A549 (cell line): ENCODE results near the gene SGSM1. TPM values are rescaled to one million over a fixed set of nuclear protein-coding genes. Genes with fewer than 3 reads are reported as not detected.

Source experiments
- ATAC-seq, 2 experiments: fragments of 200-7000 bp in 1 of 2; fragments of >200 bp in 1 of 2; cut with Nextera tagmentation in 1 of 2; cut with Tn5 transposase in 1 of 2; 3 replicates each; pipeline versions ENCODE4 v1.8.0 to v1.9.1; 2018 to 2020; ENCODE audit warnings: mild to moderate bottlenecking in 1 of 2, moderate library complexity in 1 of 2
- CTCF ChIA-PET: fragments of 300-600 bp; sonication (Branson Sonifier 250); formaldehyde crosslinking; extraction: SDS; loops from one replicate; lab custom pipeline; 2021; ENCODE audit warnings: antibody characterized with exemption, inconsistent platforms; lab: Yijun Ruan, JAX
- POLR2A ChIA-PET: fragments of 350-600 bp; formaldehyde crosslinking; extraction: SDS; loops from one replicate; lab custom pipeline; 2021; ENCODE audit warnings: antibody characterized with exemption, inconsistent platforms; lab: Yijun Ruan, JAX
- DNase-seq, 2 experiments: peaks; one replicate each; pipeline versions ENCODE4 v3.0.0 to v3.0.0-alpha.2; 2011 to 2016; ENCODE audit warnings: low read depth in 1 of 2, low spot score in 1 of 2
- FAIRE-seq: peaks from 2 replicates; lab custom pipeline; 2011; peaks lifted over from hg19 to GRCh38; lab: Jason Lieb, UNC
- H3K27ac ChIP-seq, 2 experiments: fragments of >200 bp; sonication (Bioruptor Twin); formaldehyde crosslinking; 3 replicates each; pipeline ENCODE4 v1.5.1; 2016 to 2017
- H3K4me1 ChIP-seq: fragments of >200 bp; sonication (Bioruptor Twin); formaldehyde crosslinking; 3 replicates; pipeline ENCODE4 v1.6.1; 2016
- H3K4me2 ChIP-seq: fragments of >200 bp; sonication (Bioruptor Twin); formaldehyde crosslinking; 3 replicates; pipeline ENCODE4 v1.6.1; 2016
- H3K4me3 ChIP-seq: fragments of >200 bp; sonication (Bioruptor Twin); formaldehyde crosslinking; 3 replicates; pipeline ENCODE4 v1.5.1; 2016
- H3K9me3 ChIP-seq: fragments of >200 bp; sonication (Bioruptor Twin); formaldehyde crosslinking; 3 replicates; pipeline ENCODE4 v1.6.1; 2016
- BHLHE40 ChIP-seq: IDR thresholded peaks from 2 replicates; pipeline ENCODE4 v1.6.1; 2012; ENCODE audit warnings: low read depth, low read length, inconsistent platforms
- CBX2 ChIP-seq: fragments of 200-600 bp; sonication (generic); IDR thresholded peaks from 2 replicates; pipeline ENCODE4 v1.6.1; 2016; ENCODE audit warnings: low read depth, mild to moderate bottlenecking, borderline replicate concordance
- CEBPB ChIP-seq, 2 experiments: fragments of >200 bp in 1 of 2; sonication (Bioruptor Twin) in 1 of 2; formaldehyde crosslinking in 1 of 2; IDR thresholded peaks; 2 replicates each; pipeline ENCODE4 v1.6.1; 2012 to 2016
- CHD4 ChIP-seq: fragments of 200-600 bp; sonication (generic); IDR thresholded peaks from 2 replicates; pipeline ENCODE4 v1.6.1; 2016; ENCODE audit warnings: antibody characterized with exemption, mild to moderate bottlenecking, borderline replicate concordance
- EHMT2 ChIP-seq: fragments of 200-600 bp; sonication (generic); IDR thresholded peaks from 2 replicates; pipeline ENCODE4 v1.6.1; 2016; ENCODE audit warnings: antibody characterized with exemption, low read depth, mild to moderate bottlenecking, moderate library complexity
- ESRRA ChIP-seq: fragments of 150-350 bp; IDR thresholded peaks from 2 replicates; pipeline ENCODE4 v1.6.1; 2014; ENCODE audit warnings: mild to moderate bottlenecking, low read length, borderline replicate concordance
- FOSB ChIP-seq: fragments of 250-450 bp; sonication (Bioruptor Pico); IDR thresholded peaks from 2 replicates; pipeline ENCODE4 v1.5.0; 2020; ENCODE audit warnings: mild to moderate bottlenecking, moderate library complexity
- FOXS1 ChIP-seq: fragments of 250-450 bp; sonication (Bioruptor Pico); IDR thresholded peaks from 2 replicates; pipeline ENCODE4 v1.5.0; 2020; ENCODE audit warnings: mild to moderate bottlenecking, moderate library complexity
- GATA3 ChIP-seq: IDR thresholded peaks from 2 replicates; pipeline ENCODE4 v1.6.1; 2012; ENCODE audit warnings: borderline replicate concordance
- HES2 ChIP-seq: fragments of >200 bp; sonication (Bioruptor Twin); formaldehyde crosslinking; IDR thresholded peaks from 2 replicates; pipeline ENCODE4 v1.6.1; 2016
- HEYL ChIP-seq: fragments of 250-450 bp; sonication (Bioruptor Pico); IDR thresholded peaks from 2 replicates; pipeline ENCODE4 v1.8.0; 2021; ENCODE audit warnings: mild to moderate bottlenecking, moderate library complexity
- HOXA7 ChIP-seq: fragments of 250-450 bp; sonication (Bioruptor Pico); IDR thresholded peaks from 2 replicates; pipeline ENCODE4 v1.5.0; 2020; ENCODE audit warnings: mild to moderate bottlenecking, moderate library complexity
- JUN ChIP-seq, 2 experiments: fragments of >200 bp; sonication (Bioruptor Twin); formaldehyde crosslinking; IDR thresholded peaks; 2 replicates in 1 of 2; 3 replicates in 1 of 2; pipeline ENCODE4 v1.6.1; 2016 to 2017
- KDM1A ChIP-seq: fragments of 200-600 bp; sonication (generic); IDR thresholded peaks from 2 replicates; pipeline ENCODE4 v1.6.1; 2016; ENCODE audit warnings: low read depth, mild to moderate bottlenecking
- MAFK ChIP-seq: fragments of 450-650 bp; IDR thresholded peaks from 2 replicates; pipeline ENCODE4 v1.6.1; 2014; ENCODE audit not compliant: partially characterized antibody
- MYC ChIP-seq: IDR thresholded peaks from 2 replicates; pipeline ENCODE4 v1.6.1; 2012; ENCODE audit warnings: mild to moderate bottlenecking, inconsistent platforms, low read length, improper control_type of control experiment, borderline replicate concordance
- NFE2L2 ChIP-seq: fragments of 150-350 bp; conservative IDR thresholded peaks from 2 replicates; pipeline ENCODE4 v1.6.1; 2014; ENCODE audit warnings: low read length
- NPAS2 ChIP-seq: fragments of 250-450 bp; sonication (Bioruptor Pico); IDR thresholded peaks from 2 replicates; pipeline ENCODE4 v1.8.0; 2022; ENCODE audit warnings: mild to moderate bottlenecking, moderate library complexity, borderline replicate concordance
- RCOR1 ChIP-seq: fragments of 150-350 bp; IDR thresholded peaks from 2 replicates; pipeline ENCODE4 v1.6.1; 2014; ENCODE audit warnings: antibody characterized with exemption, low read length, low read depth
- RFX5 ChIP-seq: fragments of 450-650 bp; IDR thresholded peaks from 2 replicates; pipeline ENCODE4 v1.7.1; 2014; ENCODE audit warnings: antibody characterized with exemption, mild to moderate bottlenecking, moderate library complexity
- TFCP2L1 ChIP-seq: fragments of 250-450 bp; sonication (Bioruptor Pico); IDR thresholded peaks from 2 replicates; pipeline ENCODE4 v1.5.0; 2021; ENCODE audit warnings: mild to moderate bottlenecking
- USF2 ChIP-seq: fragments of 450-650 bp; IDR thresholded peaks from 2 replicates; pipeline ENCODE4 v1.6.1; 2014; ENCODE audit warnings: antibody characterized with exemption
- WGBS: methylation state at CpG from one replicate; pipeline ENCODE4 v1.1.6; 2017; ENCODE audit errors: missing lambda C conversion rate; 5-methylcytosine and 5-hydroxymethylcytosine counted together
- polyA plus RNA-seq, 4 experiments: library from polyadenylated mRNA; depleted of rRNA in 3 of 4; stranded (reverse); fragments of >200 nt; fragmentation: RNase III in 1 of 4; extraction: RNeasy Plus Mini Kit Qiagen cat#74134 plus additional on column Dnase treatment in 1 of 4; gene quantifications; 2 replicates in 3 of 4; 3 replicates in 1 of 4; pipeline ENCODE4 v1.2.3, GENCODE V29; 2011 to 2017
- TF ChIP-seq, protein P1 (sequence below): IDR thresholded peaks from 2 replicates; pipeline ENCODE4 v1.6.1; 2012
- TF ChIP-seq, protein P2 (sequence below): fragments of >200 bp; sonication (Bioruptor Twin); formaldehyde crosslinking; IDR thresholded peaks from 3 replicates; pipeline ENCODE4 v1.6.1; 2016
- TF ChIP-seq, protein P3 (sequence below): IDR thresholded peaks from 2 replicates; pipeline ENCODE4 v1.6.1; 2012; ENCODE audit warnings: low read depth, borderline replicate concordance
- TF ChIP-seq, protein P4 (sequence below): fragments of >200 bp; sonication (Bioruptor Twin); formaldehyde crosslinking; IDR thresholded peaks from 3 replicates; pipeline ENCODE4 v1.5.1; 2016
- TF ChIP-seq, protein P5 (sequence below): IDR thresholded peaks from 2 replicates; pipeline ENCODE4 v1.6.1; 2012

SGSM1 gene
- polyA plus RNA-seq, 2 of the 4 experiments (the other 2 are of a cell fraction): 0.50 to 1.4 TPM

GRCh38 chr22:24953384-24954113, 147.5 kb downstream of the SGSM1 start:
- DNase-seq: no peak
- 9% methylated on average over 14 of the region's 47 CpGs for WGBS
- ChIA-PET POLR2A (no interaction called here), CTCF (interaction anchor here (0.8 to 5.9 kb wide), 10 partner anchors 9 to 184 kb away, joined by 3 to 43 read pairs (median 6); no protein-coding TSS in a partner anchor)
- FAIRE-seq: no peak
- H3K4me1 ChIP-seq: peaks cover 11% of the 10 kb centered on the region
- peak; percentile 36 to 40 for ATAC-seq
- H3K4me3 ChIP-seq: peak overlapping the region; percentile 67
- H3K9me3 ChIP-seq: no peaks in the 10 kb centered on the region
- TF ChIP-seq, protein P1, sequence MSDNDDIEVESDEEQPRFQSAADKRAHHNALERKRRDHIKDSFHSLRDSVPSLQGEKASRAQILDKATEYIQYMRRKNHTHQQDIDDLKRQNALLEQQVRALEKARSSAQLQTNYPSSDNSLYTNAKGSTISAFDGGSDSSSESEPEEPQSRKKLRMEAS: peak; percentile 33; the same call in 1 of the 2 replicates
- TF ChIP-seq HES2 (no peak), RCOR1 (no peak), FOXS1 (CRISPR knock-in tag) (no peak)
- TF ChIP-seq, protein P2, sequence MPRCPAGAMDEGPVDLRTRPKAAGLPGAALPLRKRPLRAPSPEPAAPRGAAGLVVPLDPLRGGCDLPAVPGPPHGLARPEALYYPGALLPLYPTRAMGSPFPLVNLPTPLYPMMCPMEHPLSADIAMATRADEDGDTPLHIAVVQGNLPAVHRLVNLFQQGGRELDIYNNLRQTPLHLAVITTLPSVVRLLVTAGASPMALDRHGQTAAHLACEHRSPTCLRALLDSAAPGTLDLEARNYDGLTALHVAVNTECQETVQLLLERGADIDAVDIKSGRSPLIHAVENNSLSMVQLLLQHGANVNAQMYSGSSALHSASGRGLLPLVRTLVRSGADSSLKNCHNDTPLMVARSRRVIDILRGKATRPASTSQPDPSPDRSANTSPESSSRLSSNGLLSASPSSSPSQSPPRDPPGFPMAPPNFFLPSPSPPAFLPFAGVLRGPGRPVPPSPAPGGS: no peak
- TF ChIP-seq, protein P3, sequence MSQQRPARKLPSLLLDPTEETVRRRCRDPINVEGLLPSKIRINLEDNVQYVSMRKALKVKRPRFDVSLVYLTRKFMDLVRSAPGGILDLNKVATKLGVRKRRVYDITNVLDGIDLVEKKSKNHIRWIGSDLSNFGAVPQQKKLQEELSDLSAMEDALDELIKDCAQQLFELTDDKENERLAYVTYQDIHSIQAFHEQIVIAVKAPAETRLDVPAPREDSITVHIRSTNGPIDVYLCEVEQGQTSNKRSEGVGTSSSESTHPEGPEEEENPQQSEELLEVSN: 0 out of 2 replicates have a peak, but pooled peaks have one; percentile 77
- peak overlapping the region; percentile 89 to 93 for H3K27ac ChIP-seq
- peak overlapping the region; percentile 85 for H3K4me2 ChIP-seq

GRCh38 chr22:24954114-24954463, 148.1 kb downstream of the SGSM1 start:
- no peak for ATAC-seq
- peaks cover 11% of the 10 kb centered on the region for H3K4me1 ChIP-seq
- DNase-seq: no peak
- ChIA-PET CTCF (interaction anchor here (1.1 to 5.9 kb wide), 5 partner anchors 12 to 184 kb away, joined by 3 to 43 read pairs (median 5); no protein-coding TSS in a partner anchor), POLR2A (no interaction called here)
- peak overlapping the region; percentile 89 to 93; a peak in 5 of 6 replicates for H3K27ac ChIP-seq
- H3K9me3 ChIP-seq: no peaks in the 10 kb centered on the region
- 46% methylated on average over 4 of the region's 4 CpGs for WGBS
- H3K4me3 ChIP-seq: peak overlapping the region; percentile 67
- H3K4me2 ChIP-seq: peak overlapping the region; percentile 85
- no peak for FAIRE-seq
- no peak for TF ChIP-seq TFCP2L1 (CRISPR knock-in tag)
- TF ChIP-seq KDM1A: no peak
- TF ChIP-seq, protein P4, sequence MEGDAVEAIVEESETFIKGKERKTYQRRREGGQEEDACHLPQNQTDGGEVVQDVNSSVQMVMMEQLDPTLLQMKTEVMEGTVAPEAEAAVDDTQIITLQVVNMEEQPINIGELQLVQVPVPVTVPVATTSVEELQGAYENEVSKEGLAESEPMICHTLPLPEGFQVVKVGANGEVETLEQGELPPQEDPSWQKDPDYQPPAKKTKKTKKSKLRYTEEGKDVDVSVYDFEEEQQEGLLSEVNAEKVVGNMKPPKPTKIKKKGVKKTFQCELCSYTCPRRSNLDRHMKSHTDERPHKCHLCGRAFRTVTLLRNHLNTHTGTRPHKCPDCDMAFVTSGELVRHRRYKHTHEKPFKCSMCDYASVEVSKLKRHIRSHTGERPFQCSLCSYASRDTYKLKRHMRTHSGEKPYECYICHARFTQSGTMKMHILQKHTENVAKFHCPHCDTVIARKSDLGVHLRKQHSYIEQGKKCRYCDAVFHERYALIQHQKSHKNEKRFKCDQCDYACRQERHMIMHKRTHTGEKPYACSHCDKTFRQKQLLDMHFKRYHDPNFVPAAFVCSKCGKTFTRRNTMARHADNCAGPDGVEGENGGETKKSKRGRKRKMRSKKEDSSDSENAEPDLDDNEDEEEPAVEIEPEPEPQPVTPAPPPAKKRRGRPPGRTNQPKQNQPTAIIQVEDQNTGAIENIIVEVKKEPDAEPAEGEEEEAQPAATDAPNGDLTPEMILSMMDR: no peak
- TF ChIP-seq, protein P5, sequence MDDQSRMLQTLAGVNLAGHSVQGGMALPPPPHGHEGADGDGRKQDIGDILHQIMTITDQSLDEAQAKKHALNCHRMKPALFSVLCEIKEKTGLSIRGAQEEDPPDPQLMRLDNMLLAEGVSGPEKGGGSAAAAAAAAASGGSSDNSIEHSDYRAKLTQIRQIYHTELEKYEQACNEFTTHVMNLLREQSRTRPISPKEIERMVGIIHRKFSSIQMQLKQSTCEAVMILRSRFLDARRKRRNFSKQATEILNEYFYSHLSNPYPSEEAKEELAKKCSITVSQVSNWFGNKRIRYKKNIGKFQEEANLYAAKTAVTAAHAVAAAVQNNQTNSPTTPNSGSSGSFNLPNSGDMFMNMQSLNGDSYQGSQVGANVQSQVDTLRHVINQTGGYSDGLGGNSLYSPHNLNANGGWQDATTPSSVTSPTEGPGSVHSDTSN: no peak
- no peak for TF ChIP-seq EHMT2
- TF ChIP-seq CEBPB (IDR thresholded peaks at IDR 0.05): no peak
- TF ChIP-seq NFE2L2: no peak
- TF ChIP-seq, protein P1: no peak
- no peak for TF ChIP-seq CHD4
- TF ChIP-seq, all 56 proteins: peak for 0

GRCh38 chr22:24954856-24955255, 148.8 kb downstream of the SGSM1 start:
- POLR2A ChIA-PET: no interaction called here
- no peak for FAIRE-seq
- H3K27ac ChIP-seq: no peak overlapping the region
- CTCF ChIA-PET: interaction anchor here (1.1 to 5.9 kb wide), 3 partner anchors 74 to 94 kb away, joined by 5 to 43 read pairs (median 6); no protein-coding TSS in a partner anchor
- TF ChIP-seq GATA3 (no peak), NPAS2 (no peak), RFX5 (no peak), RCOR1 (no peak), MYC (no peak), HEYL (no peak), CBX2 (no peak), MAFK (no peak), ESRRA (no peak), HOXA7 (CRISPR knock-in tag) (no peak), USF2 (no peak), FOSB (no peak), BHLHE40 (no peak), JUN (IDR thresholded peaks at IDR 0.05) (no peak), TFCP2L1 (CRISPR knock-in tag) (no peak)
- H3K4me1 ChIP-seq: peaks cover 11% of the 10 kb centered on the region
- 93% methylated on average over 8 of the region's 8 CpGs for WGBS
- no peak for DNase-seq
- ATAC-seq: no peak
- H3K4me2 ChIP-seq: no peak overlapping the region; the same call in 2 of the 3 replicates
- H3K4me3 ChIP-seq: no peak overlapping the region
- H3K9me3 ChIP-seq: no peaks in the 10 kb centered on the region
